ENCODE results near the gene FNTB. TPM values are rescaled to one million over a fixed set of nuclear protein-coding genes. Genes with fewer than 3 reads are reported as not detected.

FNTB gene
- total RNA-seq, 1 donor from 2014 or later, result 22.4 TPM

- no peak for TF ChIP-seq CTCF (IDR thresholded peaks at IDR 0.05; ENCODE audit: unreplicated experiment)
- Mint-ChIP-seq H3K36me3 (ENCODE audit: insufficient read depth) (peaks cover 16% of the 10 kb centered on the region), H3K4me1 (ENCODE audit: low read depth) (peaks cover 2% of the 10 kb centered on the region), H3K4me3 (ENCODE audit: low read depth) (no peak overlapping the region), H3K27ac (no peak overlapping the region), H3K9me3 (ENCODE audit: low read depth) (no peaks in the 10 kb centered on the region), H3K27me3 (no peaks in the 10 kb centered on the region)
- no peak for DNase-seq (ENCODE audit: low spot score, unreplicated experiment)
Measured at GRCh38 chr14:65033181-65033580, 46.5 kb downstream of the FNTB start.

- no peak for TF ChIP-seq CTCF (IDR thresholded peaks at IDR 0.05; ENCODE audit: unreplicated experiment)
- H3K4me1 Mint-ChIP-seq (ENCODE audit: low read depth), result peaks cover 1% of the 10 kb centered on the region
- H3K9me3 Mint-ChIP-seq (ENCODE audit: low read depth), result no peaks in the 10 kb centered on the region
- peaks cover 18% of the 10 kb centered on the region for H3K36me3 Mint-ChIP-seq (ENCODE audit: insufficient read depth)
- no peak overlapping the region for H3K27ac Mint-ChIP-seq
- H3K4me3 Mint-ChIP-seq (ENCODE audit: low read depth), result no peak overlapping the region
- H3K27me3 Mint-ChIP-seq, result no peaks in the 10 kb centered on the region
- no peak for DNase-seq (ENCODE audit: low spot score, unreplicated experiment)
Measured at GRCh38 chr14:65034021-65034420, 47.3 kb downstream of the FNTB start.

- Mint-ChIP-seq H3K9me3 (ENCODE audit: low read depth) (no peaks in the 10 kb centered on the region), H3K27me3 (no peaks in the 10 kb centered on the region), H3K36me3 (ENCODE audit: insufficient read depth) (peaks cover 16% of the 10 kb centered on the region), H3K4me1 (ENCODE audit: low read depth) (no peaks in the 10 kb centered on the region), H3K4me3 (ENCODE audit: low read depth) (no peak overlapping the region), H3K27ac (no peak overlapping the region)
- no peak for TF ChIP-seq CTCF (IDR thresholded peaks at IDR 0.05; ENCODE audit: unreplicated experiment)
- no peak for DNase-seq (ENCODE audit: low spot score, unreplicated experiment)
Measured at GRCh38 chr14:65035049-65035448, 48.4 kb downstream of the FNTB start.

GRCh38 chr14:65038966-65039365, 52.3 kb downstream of the FNTB start:
- Mint-ChIP-seq H3K4me3 (ENCODE audit: low read depth) (no peak overlapping the region), H3K4me1 (ENCODE audit: low read depth) (no peaks in the 10 kb centered on the region), H3K9me3 (ENCODE audit: low read depth) (no peaks in the 10 kb centered on the region), H3K27me3 (no peaks in the 10 kb centered on the region), H3K36me3 (ENCODE audit: insufficient read depth) (peaks cover 12% of the 10 kb centered on the region), H3K27ac (no peak overlapping the region)
- DNase-seq (ENCODE audit: low spot score, unreplicated experiment), result no peak
- no peak for TF ChIP-seq CTCF (IDR thresholded peaks at IDR 0.05; ENCODE audit: unreplicated experiment)

GRCh38 chr14:65040666-65041433, 54.2 kb downstream of the FNTB start:
- TF ChIP-seq CTCF (IDR thresholded peaks at IDR 0.05; ENCODE audit: unreplicated experiment), result no peak
- no peaks in the 10 kb centered on the region for H3K27me3 Mint-ChIP-seq
- no peaks in the 10 kb centered on the region for H3K9me3 Mint-ChIP-seq (ENCODE audit: low read depth)
- no peaks in the 10 kb centered on the region for H3K4me1 Mint-ChIP-seq (ENCODE audit: low read depth)
- peaks cover 12% of the 10 kb centered on the region for H3K36me3 Mint-ChIP-seq (ENCODE audit: insufficient read depth)
- no peak overlapping the region for H3K4me3 Mint-ChIP-seq (ENCODE audit: low read depth)
- H3K27ac Mint-ChIP-seq, result no peak overlapping the region
- no peak for DNase-seq (ENCODE audit: low spot score, unreplicated experiment)
